Vagina (tissue), 2 donors: Measurements from ENCODE around the gene ZNF408. TPM values are rescaled to one million over a fixed set of nuclear protein-coding genes. Genes with fewer than 3 reads are reported as not detected.
A peak's percentile ranks its signal among the peaks of the same experiment; 100 is the strongest.

Experiments used
- DNase-seq, 2 donors: peaks; one replicate each; pipeline ENCODE4 v3.0.0-alpha.2; 2017; ENCODE audit errors: extremely low spot score in 2 of 2
- H3K27ac ChIP-seq: fragments of 200-600 bp; sonication (generic); one replicate; pipeline ENCODE4 v1.5.1; 2019
- H3K27me3 ChIP-seq: fragments of 200-600 bp; sonication (generic); one replicate; pipeline ENCODE4 v1.5.1; 2019
- H3K36me3 ChIP-seq, 2 donors: fragments of 200-600 bp; sonication (generic); one replicate each; pipeline ENCODE4 v1.5.1; 2017 to 2019
- H3K4me1 ChIP-seq: fragments of 200-600 bp; sonication (generic); one replicate; pipeline ENCODE4 v1.5.1; 2019
- H3K4me3 ChIP-seq, 2 donors: fragments of 200-600 bp; sonication (generic); 1 replicate in 1 of 2; 2 replicates in 1 of 2; pipeline ENCODE4 v1.5.1; 2016 to 2019
- H3K9me3 ChIP-seq: fragments of 200-600 bp; sonication (generic); one replicate; pipeline ENCODE4 v1.5.1; 2019
- CTCF ChIP-seq, 3 experiments: fragments of 450-650 bp in 2 of 3; fragments of 200-600 bp in 1 of 3; sonication (generic) in 1 of 3; IDR thresholded peaks; one replicate each; pipeline ENCODE4 v1.5.1; 2017 to 2019; ENCODE audit warnings: antibody characterized with exemption in 3 of 3, mild to moderate bottlenecking in 2 of 3, moderate library complexity in 2 of 3
- POLR2A ChIP-seq, 2 donors: fragments of 450-650 bp; IDR thresholded peaks; one replicate each; pipeline ENCODE4 v1.6.1; 2017; ENCODE audit warnings: antibody characterized with exemption in 2 of 2, mild to moderate bottlenecking in 2 of 2, moderate library complexity in 2 of 2
- POLR2AphosphoS5 ChIP-seq, 2 donors: sonication (generic); formaldehyde crosslinking; IDR thresholded peaks; one replicate each; pipeline ENCODE4 v1.9.0; 2017; ENCODE audit warnings: antibody characterized with exemption in 2 of 2, mild to moderate bottlenecking in 2 of 2, low read depth in 1 of 2; ENCODE audit not compliant: insufficient read depth in 1 of 2
- intact Hi-C: fragments of 100-400 bp; cut with DNase I; formaldehyde crosslinking; loops from one replicate; pipeline ENCODE4 v1.15.1; 2023
- total RNA-seq: library from RNA; depleted of rRNA; stranded (reverse); fragments of >200 nt; gene quantifications from one replicate; pipeline ENCODE4 v1.2.3, GENCODE V29; 2016

The ZNF408 gene
- total RNA-seq, 1 donor from 2014 or later: 12.5 TPM

- no peaks in the 10 kb centered on the region for H3K9me3 ChIP-seq
- no peak for DNase-seq
- TF ChIP-seq CTCF (IDR thresholded peaks at IDR 0.05): no peak
- TF ChIP-seq POLR2A (IDR thresholded peaks at IDR 0.05): no peak
- TF ChIP-seq POLR2AphosphoS5 (IDR thresholded peaks at IDR 0.05; ENCODE audit: insufficient read depth in 1 of 2, low read depth in 1 of 2): no peak
- peak overlapping the region; percentile 6 for H3K27ac ChIP-seq
- no peaks in the 10 kb centered on the region for H3K27me3 ChIP-seq
- intact Hi-C loops: no loop called here
- H3K4me3 ChIP-seq: no peak overlapping the region
- peaks cover 3 to 62% of the 10 kb centered on the region in 2 donors for H3K36me3 ChIP-seq
- H3K4me1 ChIP-seq: peaks cover 54% of the 10 kb centered on the region
Measured at GRCh38 chr11:46671958-46672315, 28.9 kb upstream of the ZNF408 start.

GRCh38 chr11:46672381-46672839 is 28.4 kb upstream of the ZNF408 start:
- TF ChIP-seq POLR2A (IDR thresholded peaks at IDR 0.05) (no peak), CTCF (IDR thresholded peaks at IDR 0.05) (no peak), POLR2AphosphoS5 (IDR thresholded peaks at IDR 0.05; ENCODE audit: insufficient read depth in 1 of 2, low read depth in 1 of 2) (no peak)
- intact Hi-C loops: no loop called here
- H3K36me3 ChIP-seq: peaks cover 3 to 67% of the 10 kb centered on the region in 2 donors
- H3K4me3 ChIP-seq: no peak overlapping the region
- no peaks in the 10 kb centered on the region for H3K27me3 ChIP-seq
- peak overlapping the region; percentile 6 for H3K27ac ChIP-seq
- peaks cover 54% of the 10 kb centered on the region for H3K4me1 ChIP-seq
- no peak for DNase-seq
- H3K9me3 ChIP-seq: no peaks in the 10 kb centered on the region

- H3K4me3 ChIP-seq: no peak overlapping the region
- DNase-seq: no peak
- peaks cover 3 to 69% of the 10 kb centered on the region in 2 donors for H3K36me3 ChIP-seq
- peak overlapping the region; percentile 84 for H3K27ac ChIP-seq
- no peaks in the 10 kb centered on the region for H3K27me3 ChIP-seq
- TF ChIP-seq POLR2A (IDR thresholded peaks at IDR 0.05) (no peak), POLR2AphosphoS5 (IDR thresholded peaks at IDR 0.05; ENCODE audit: insufficient read depth in 1 of 2, low read depth in 1 of 2) (no peak), CTCF (IDR thresholded peaks at IDR 0.05) (no peak)
- H3K4me1 ChIP-seq: peaks cover 46% of the 10 kb centered on the region
- intact Hi-C loops: no loop called here
- H3K9me3 ChIP-seq: no peaks in the 10 kb centered on the region
Measured at GRCh38 chr11:46673713-46674462, 26.9 kb upstream of the ZNF408 start.

GRCh38 chr11:46674463-46675287 is 26.2 kb upstream of the ZNF408 start:
- no peak for DNase-seq
- Histone ChIP-seq H3K4me1 (peaks cover 46% of the 10 kb centered on the region), H3K27ac (peak overlapping the region; percentile 84), H3K9me3 (no peaks in the 10 kb centered on the region), H3K27me3 (no peaks in the 10 kb centered on the region), H3K4me3 (no peak overlapping the region), H3K36me3 (peaks cover under 1 to 69% of the 10 kb centered on the region in 2 donors)
- TF ChIP-seq CTCF (IDR thresholded peaks at IDR 0.05) (no peak), POLR2AphosphoS5 (IDR thresholded peaks at IDR 0.05; ENCODE audit: insufficient read depth in 1 of 2, low read depth in 1 of 2) (peak in 1 of 2 donors; percentile 20)
- intact Hi-C loops: no loop called here
